Measurements from ENCODE around the gene NKX3-2.
A peak's percentile ranks its signal among the peaks of the same experiment; 100 is the strongest.

NKX3-2 gene

DNA sequence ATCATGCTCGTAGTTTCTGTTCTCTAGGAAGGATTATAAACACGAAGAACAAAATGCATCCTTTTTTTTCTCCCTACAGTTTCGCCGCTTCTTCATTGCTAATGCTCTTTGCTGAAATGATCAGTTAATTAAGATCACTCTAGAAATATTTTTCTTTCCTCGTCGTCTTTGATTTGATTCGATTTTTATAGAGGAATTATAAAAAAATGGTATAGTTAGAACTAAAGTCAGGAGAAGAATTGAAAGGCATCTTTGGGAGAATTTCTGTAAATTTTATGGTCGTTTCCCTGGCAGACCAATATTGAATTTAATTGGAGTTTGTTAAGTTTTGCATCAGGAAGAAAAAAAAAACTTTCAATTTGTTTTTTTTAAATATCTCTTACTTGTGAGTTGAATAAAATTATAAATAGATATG is 1.1 kb upstream of the NKX3-2 start:
- no peak overlapping the region for H3K27ac ChIP-seq
- TF ChIP-seq ZFX (IDR thresholded peaks at IDR 0.05; ENCODE audit: borderline replicate concordance), result no peak
- TF ChIP-seq, protein P1, sequence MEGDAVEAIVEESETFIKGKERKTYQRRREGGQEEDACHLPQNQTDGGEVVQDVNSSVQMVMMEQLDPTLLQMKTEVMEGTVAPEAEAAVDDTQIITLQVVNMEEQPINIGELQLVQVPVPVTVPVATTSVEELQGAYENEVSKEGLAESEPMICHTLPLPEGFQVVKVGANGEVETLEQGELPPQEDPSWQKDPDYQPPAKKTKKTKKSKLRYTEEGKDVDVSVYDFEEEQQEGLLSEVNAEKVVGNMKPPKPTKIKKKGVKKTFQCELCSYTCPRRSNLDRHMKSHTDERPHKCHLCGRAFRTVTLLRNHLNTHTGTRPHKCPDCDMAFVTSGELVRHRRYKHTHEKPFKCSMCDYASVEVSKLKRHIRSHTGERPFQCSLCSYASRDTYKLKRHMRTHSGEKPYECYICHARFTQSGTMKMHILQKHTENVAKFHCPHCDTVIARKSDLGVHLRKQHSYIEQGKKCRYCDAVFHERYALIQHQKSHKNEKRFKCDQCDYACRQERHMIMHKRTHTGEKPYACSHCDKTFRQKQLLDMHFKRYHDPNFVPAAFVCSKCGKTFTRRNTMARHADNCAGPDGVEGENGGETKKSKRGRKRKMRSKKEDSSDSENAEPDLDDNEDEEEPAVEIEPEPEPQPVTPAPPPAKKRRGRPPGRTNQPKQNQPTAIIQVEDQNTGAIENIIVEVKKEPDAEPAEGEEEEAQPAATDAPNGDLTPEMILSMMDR (IDR thresholded peaks at IDR 0.05), result no peak

DNA sequence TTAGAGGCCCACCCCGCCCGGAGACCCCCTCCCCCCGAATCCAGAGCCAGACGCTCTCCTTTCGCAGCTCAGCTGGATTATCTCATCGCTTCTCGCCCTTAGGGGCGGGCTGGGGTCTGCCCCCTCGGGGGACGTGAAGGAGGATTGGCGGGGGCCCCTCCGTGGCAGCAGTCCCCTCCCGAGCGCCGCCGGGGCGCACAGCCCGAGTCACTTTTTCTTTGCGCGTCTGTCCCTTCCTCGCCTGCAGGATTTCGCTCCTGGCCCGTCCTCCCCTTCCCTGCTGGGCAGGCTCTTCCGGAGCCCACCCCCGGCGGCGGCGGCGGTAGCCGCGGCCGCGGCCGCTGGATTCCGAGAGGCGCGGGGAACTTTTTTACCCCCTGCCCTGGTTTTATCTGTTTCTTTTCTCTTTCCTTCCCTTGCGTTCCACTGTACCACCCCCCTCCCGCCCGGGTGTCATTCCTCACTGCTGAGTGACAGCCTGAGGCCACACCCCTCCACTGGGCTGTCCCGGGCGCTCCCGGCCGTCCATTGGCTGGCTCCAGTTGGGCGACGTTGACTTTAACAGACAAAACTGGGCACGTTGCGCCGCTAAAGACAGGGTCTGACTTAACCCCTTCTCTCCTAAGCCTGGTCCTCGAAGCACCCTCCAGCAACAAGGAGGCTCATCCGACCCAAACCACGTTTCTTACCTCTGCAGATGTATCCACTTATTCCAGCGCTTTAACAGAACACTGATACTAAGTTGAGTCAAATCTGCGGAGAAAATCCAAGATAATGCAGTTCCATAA is 492 bp upstream of the NKX3-2 start:
- no peak for TF ChIP-seq ZFX (IDR thresholded peaks at IDR 0.05; ENCODE audit: borderline replicate concordance)
- TF ChIP-seq, protein P1 (IDR thresholded peaks at IDR 0.05), result no peak
- peak overlapping the region; percentile 42; the same call in 1 of the 2 replicates for H3K27ac ChIP-seq

DNA sequence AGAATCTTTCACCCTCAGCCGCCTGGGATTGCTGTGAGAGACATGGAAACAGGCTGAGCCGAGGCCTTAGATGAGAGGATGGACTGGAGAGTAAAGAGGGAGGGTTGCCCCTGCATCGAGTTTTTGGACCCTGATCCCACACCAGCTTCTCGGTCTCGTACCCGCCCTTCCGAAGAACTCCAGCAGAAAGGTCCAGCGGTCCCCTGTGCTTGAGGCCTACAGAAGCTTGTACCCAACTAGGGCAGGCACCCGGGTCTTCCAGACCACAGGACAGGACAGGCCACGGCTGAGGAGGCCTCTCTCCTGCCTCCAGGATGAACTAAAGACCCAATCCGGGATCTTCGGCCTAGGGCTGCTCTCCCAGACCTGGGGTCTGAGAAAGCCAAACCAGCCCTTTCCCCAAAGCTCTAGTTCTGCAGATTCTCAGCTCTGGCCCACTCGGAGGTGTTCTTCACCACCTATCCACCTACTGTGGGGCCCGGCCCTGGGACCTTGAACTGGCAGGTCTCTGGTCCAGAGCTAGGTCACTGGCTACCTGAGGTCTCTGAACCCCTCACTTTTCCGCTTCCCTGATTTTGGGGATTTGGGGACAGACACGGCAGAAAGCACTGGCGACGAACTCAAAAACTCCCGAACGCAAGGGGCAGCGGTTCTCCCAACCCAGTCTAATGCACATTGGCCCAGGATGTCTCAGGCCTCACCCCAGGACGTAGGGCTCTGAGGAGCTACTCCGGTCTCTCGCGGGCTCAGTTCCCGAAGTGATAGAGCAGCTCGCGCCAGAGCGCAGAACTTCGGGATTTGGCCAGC is 1.1 kb downstream of the NKX3-2 start:
- TF ChIP-seq ZFX (IDR thresholded peaks at IDR 0.05; ENCODE audit: borderline replicate concordance), result no peak
- TF ChIP-seq, protein P1 (IDR thresholded peaks at IDR 0.05), result no peak
- no peak overlapping the region for H3K27ac ChIP-seq

DNA sequence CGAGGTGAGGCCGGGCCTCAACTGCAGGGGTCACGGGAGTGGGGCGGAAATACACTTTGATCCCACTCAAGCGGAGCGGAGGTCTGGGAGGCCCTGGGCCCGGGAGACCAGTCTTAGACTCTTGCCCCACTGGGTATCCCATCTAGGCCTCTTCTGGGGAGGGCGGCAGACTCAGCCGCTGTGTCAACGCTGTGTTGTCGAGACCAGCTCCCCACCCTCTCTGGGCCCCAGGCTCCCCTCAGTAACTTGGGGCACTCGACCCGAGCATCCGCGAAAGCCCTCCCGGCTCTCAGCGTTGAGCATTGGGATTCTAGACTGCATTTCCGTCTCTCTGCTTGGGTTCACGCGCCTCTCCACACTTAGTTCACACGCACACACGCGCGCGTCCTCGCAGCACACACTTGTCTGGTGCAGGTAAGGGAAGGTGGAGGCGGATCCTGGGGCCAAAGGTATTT is 1.7 kb downstream of the NKX3-2 start:
- TF ChIP-seq, protein P1 (IDR thresholded peaks at IDR 0.05), result no peak
- no peak for TF ChIP-seq ZFX (IDR thresholded peaks at IDR 0.05; ENCODE audit: borderline replicate concordance)
- H3K27ac ChIP-seq, result no peak overlapping the region

DNA sequence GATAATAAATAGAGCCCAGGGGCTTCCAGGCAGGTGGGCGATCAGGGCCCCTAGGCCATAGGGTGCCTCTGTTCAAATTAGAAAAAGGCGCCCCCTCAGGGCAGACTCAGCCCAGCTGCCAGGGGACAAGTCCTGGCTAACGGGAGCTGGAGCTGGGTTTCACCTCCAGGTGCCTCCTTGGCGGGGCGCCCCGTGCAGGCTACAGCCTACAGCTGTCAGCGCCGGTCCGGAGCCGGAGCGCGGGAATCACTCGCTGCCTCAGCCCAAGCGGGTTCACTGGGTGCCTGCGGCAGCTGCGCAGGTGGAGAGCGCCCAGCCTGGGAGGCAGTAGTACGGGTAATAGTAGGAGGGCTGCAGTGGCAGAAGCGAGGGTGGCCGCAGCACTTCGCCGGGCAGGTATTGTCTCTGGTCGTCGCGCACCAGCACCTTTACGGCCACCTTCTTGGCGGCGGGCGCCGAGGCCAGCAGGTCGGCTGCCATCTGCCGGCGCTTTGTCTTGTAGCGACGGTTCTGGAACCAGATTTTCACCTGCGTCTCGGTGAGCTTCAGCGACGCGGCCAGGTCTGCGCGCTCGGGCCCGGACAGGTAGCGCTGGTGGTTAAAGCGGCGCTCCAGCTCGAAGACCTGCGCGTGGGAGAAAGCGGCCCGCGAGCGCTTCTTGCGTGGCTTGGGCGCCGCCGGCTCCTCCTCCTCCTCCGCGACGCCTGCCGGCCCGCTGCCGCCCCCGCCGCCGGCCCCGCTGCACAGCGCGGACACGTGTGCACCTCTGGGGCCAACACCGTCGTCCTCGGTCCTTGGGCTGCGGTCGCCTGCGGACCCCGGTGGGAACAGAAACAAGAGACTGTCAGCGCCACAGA is 2.4 kb downstream of the NKX3-2 start:
- TF ChIP-seq, protein P1 (IDR thresholded peaks at IDR 0.05), result peak; percentile 64
- TF ChIP-seq ZFX (IDR thresholded peaks at IDR 0.05; ENCODE audit: borderline replicate concordance), result no peak
- no peak overlapping the region for H3K27ac ChIP-seq

DNA sequence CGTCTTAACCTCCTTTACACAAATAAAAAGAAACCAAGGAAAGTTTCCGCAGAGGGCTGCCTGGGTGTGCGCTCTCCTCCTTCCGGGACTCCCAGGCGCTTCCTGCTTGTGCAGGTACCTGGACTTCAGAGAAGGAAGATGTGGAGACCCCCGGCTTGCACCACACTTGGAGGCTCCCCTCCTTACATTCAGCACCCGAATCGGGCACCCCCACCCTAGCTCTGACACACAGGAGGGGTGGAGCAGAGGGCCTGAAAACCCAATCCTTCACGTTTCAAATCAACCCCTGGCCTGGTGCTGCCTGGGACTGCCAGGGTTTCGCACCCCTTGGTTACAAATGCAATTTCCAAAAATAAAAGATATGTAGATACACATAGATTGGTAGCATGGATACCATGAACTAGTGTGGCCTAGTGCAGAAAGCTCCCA is 3.1 kb downstream of the NKX3-2 start:
- no peak overlapping the region for H3K27ac ChIP-seq

More for the DNA sequence above, 3.1 kb downstream of the NKX3-2 start:
- TF ChIP-seq, protein P1 (IDR thresholded peaks at IDR 0.05), result no peak
- no peak for TF ChIP-seq ZFX (IDR thresholded peaks at IDR 0.05; ENCODE audit: borderline replicate concordance)
